ENCODE data around the gene TENM4.

The TENM4 gene

GRCh38 chr11:79074547-79074946, 366.3 kb downstream of the TENM4 start:
- Histone ChIP-seq H4K8ac (ENCODE audit: low read depth, low read length) (no peak overlapping the region), H3K14ac (ENCODE audit: low read length) (no peak overlapping the region), H2AFZ (ENCODE audit: low read length) (no peak overlapping the region), H2BK5ac (ENCODE audit: low read length) (no peak overlapping the region), H2BK15ac (ENCODE audit: low read length) (no peak overlapping the region), H3K4me3 (ENCODE audit: low read length in 2 of 2) (no peak overlapping the region), H3K79me1 (ENCODE audit: low read depth, low read length) (no peaks in the 10 kb centered on the region), H3K27ac (replicated peaks; ENCODE audit: low read length) (no peak overlapping the region), H3K4me2 (ENCODE audit: insufficient read depth, low read length, poor library complexity, severe bottlenecking) (no peak overlapping the region), H2AK5ac (ENCODE audit: low read depth, low read length) (no peak overlapping the region), H3K9me3 (replicated peaks in 1 of 2; ENCODE audit: control insufficient read depth in 2 of 2, insufficient read depth in 1 of 2, low read depth in 1 of 2, low read length in 2 of 2) (no peaks in the 10 kb centered on the region), H3K23ac (ENCODE audit: low read depth, low read length, poor library complexity) (no peak overlapping the region), H3K4me1 (ENCODE audit: control insufficient read depth in 2 of 2, insufficient read depth in 1 of 2, low read depth in 1 of 2, low read length in 2 of 2) (no peaks in the 10 kb centered on the region), H2BK12ac (ENCODE audit: low read length) (no peak overlapping the region), H3K9ac (ENCODE audit: low read depth, low read length, poor library complexity) (no peak overlapping the region), H3K18ac (ENCODE audit: low read length) (no peak overlapping the region), H3K36me3 (replicated peaks in 1 of 2; ENCODE audit: control insufficient read depth in 2 of 2, insufficient read depth in 2 of 2, low read length in 2 of 2) (no peaks in the 10 kb centered on the region), H3K4ac (ENCODE audit: low read length) (no peak overlapping the region), H4K91ac (ENCODE audit: low read depth, low read length, poor library complexity) (no peak overlapping the region), H2BK120ac (ENCODE audit: low read depth, low read length) (no peak overlapping the region), H3K27me3 (ENCODE audit: control insufficient read depth in 3 of 3, insufficient read depth in 3 of 3, low read depth in 1 of 3, low read length in 3 of 3) (peaks cover 0 to 2% (median 0%) of the 10 kb centered on the region in 3 experiments)
- no peak for DNase-seq (ENCODE audit: low spot score)
- WGBS, 2 donors (ENCODE audit: extremely low coverage in 2 of 2, insufficient read length in 2 of 2, insufficient replicate concordance in 1 of 2) = no CpG with 5 or more reads among the region's 4 CpGs

GRCh38 chr11:79071190-79071589, 369.6 kb downstream of the TENM4 start:
- H2AK5ac ChIP-seq (ENCODE audit: low read depth, low read length) = no peak overlapping the region
- H2BK12ac ChIP-seq (ENCODE audit: low read length) = no peak overlapping the region
- H3K18ac ChIP-seq (ENCODE audit: low read length) = no peak overlapping the region
- no peak overlapping the region for H3K23ac ChIP-seq (ENCODE audit: low read depth, low read length, poor library complexity)
- H3K14ac ChIP-seq (ENCODE audit: low read length) = no peak overlapping the region
- H3K4ac ChIP-seq (ENCODE audit: low read length) = no peak overlapping the region
- H4K91ac ChIP-seq (ENCODE audit: low read depth, low read length, poor library complexity) = no peak overlapping the region
- peaks cover 0 to 2% (median 0%) of the 10 kb centered on the region in 3 experiments for H3K27me3 ChIP-seq (ENCODE audit: control insufficient read depth in 3 of 3, insufficient read depth in 3 of 3, low read depth in 1 of 3, low read length in 3 of 3)
- H3K4me3 ChIP-seq (ENCODE audit: low read length in 2 of 2) = no peak overlapping the region
- no peaks in the 10 kb centered on the region for H3K9me3 ChIP-seq (replicated peaks in 1 of 2; ENCODE audit: control insufficient read depth in 2 of 2, insufficient read depth in 1 of 2, low read depth in 1 of 2, low read length in 2 of 2)
- no peak overlapping the region for H2AFZ ChIP-seq (ENCODE audit: low read length)
- no peak overlapping the region for H4K8ac ChIP-seq (ENCODE audit: low read depth, low read length)
- no peak overlapping the region for H3K27ac ChIP-seq (replicated peaks; ENCODE audit: low read length)
- no peak overlapping the region for H2BK15ac ChIP-seq (ENCODE audit: low read length)
- H2BK120ac ChIP-seq (ENCODE audit: low read depth, low read length) = no peak overlapping the region
- no peak overlapping the region for H2BK5ac ChIP-seq (ENCODE audit: low read length)
- peaks cover 0 to 9% of the 10 kb centered on the region in 2 donors for H3K4me1 ChIP-seq (ENCODE audit: control insufficient read depth in 2 of 2, insufficient read depth in 1 of 2, low read depth in 1 of 2, low read length in 2 of 2)
- no peak for DNase-seq (ENCODE audit: low spot score)
- H3K9ac ChIP-seq (ENCODE audit: low read depth, low read length, poor library complexity) = no peak overlapping the region
- no peak overlapping the region for H3K4me2 ChIP-seq (ENCODE audit: insufficient read depth, low read length, poor library complexity, severe bottlenecking)
- H3K79me1 ChIP-seq (ENCODE audit: low read depth, low read length) = no peaks in the 10 kb centered on the region
- no peaks in the 10 kb centered on the region for H3K36me3 ChIP-seq (replicated peaks in 1 of 2; ENCODE audit: control insufficient read depth in 2 of 2, insufficient read depth in 2 of 2, low read length in 2 of 2)
- WGBS, 2 donors (ENCODE audit: extremely low coverage in 2 of 2, insufficient read length in 2 of 2, insufficient replicate concordance in 1 of 2) = no CpG with 5 or more reads among the region's 1 CpG

GRCh38 chr11:79070518-79070917, 370.3 kb downstream of the TENM4 start:
- Histone ChIP-seq H3K36me3 (replicated peaks in 1 of 2; ENCODE audit: control insufficient read depth in 2 of 2, insufficient read depth in 2 of 2, low read length in 2 of 2) (no peaks in the 10 kb centered on the region), H2AK5ac (ENCODE audit: low read depth, low read length) (no peak overlapping the region), H3K18ac (ENCODE audit: low read length) (no peak overlapping the region), H3K23ac (ENCODE audit: low read depth, low read length, poor library complexity) (no peak overlapping the region), H2AFZ (ENCODE audit: low read length) (no peak overlapping the region), H4K8ac (ENCODE audit: low read depth, low read length) (no peak overlapping the region), H3K4me2 (ENCODE audit: insufficient read depth, low read length, poor library complexity, severe bottlenecking) (no peak overlapping the region), H2BK15ac (ENCODE audit: low read length) (no peak overlapping the region), H3K9me3 (replicated peaks in 1 of 2; ENCODE audit: control insufficient read depth in 2 of 2, insufficient read depth in 1 of 2, low read depth in 1 of 2, low read length in 2 of 2) (no peaks in the 10 kb centered on the region), H3K9ac (ENCODE audit: low read depth, low read length, poor library complexity) (no peak overlapping the region), H3K4ac (ENCODE audit: low read length) (no peak overlapping the region), H4K91ac (ENCODE audit: low read depth, low read length, poor library complexity) (no peak overlapping the region), H3K4me1 (ENCODE audit: control insufficient read depth in 2 of 2, insufficient read depth in 1 of 2, low read depth in 1 of 2, low read length in 2 of 2) (peaks cover 0 to 9% of the 10 kb centered on the region in 2 donors), H3K27ac (replicated peaks; ENCODE audit: low read length) (no peak overlapping the region), H2BK120ac (ENCODE audit: low read depth, low read length) (no peak overlapping the region), H2BK5ac (ENCODE audit: low read length) (no peak overlapping the region), H3K4me3 (ENCODE audit: low read length in 2 of 2) (no peak overlapping the region), H2BK12ac (ENCODE audit: low read length) (no peak overlapping the region), H3K14ac (ENCODE audit: low read length) (no peak overlapping the region), H3K27me3 (ENCODE audit: control insufficient read depth in 3 of 3, insufficient read depth in 3 of 3, low read depth in 1 of 3, low read length in 3 of 3) (peaks cover 0 to 2% (median 0%) of the 10 kb centered on the region in 3 experiments), H3K79me1 (ENCODE audit: low read depth, low read length) (no peaks in the 10 kb centered on the region)
- no CpG with 5 or more reads among the region's 4 CpGs for whole genome bisulfite sequencing, 2 donors (ENCODE audit: extremely low coverage in 2 of 2, insufficient read length in 2 of 2, insufficient replicate concordance in 1 of 2)
- DNase-seq (ENCODE audit: low spot score) = no peak

DNA sequence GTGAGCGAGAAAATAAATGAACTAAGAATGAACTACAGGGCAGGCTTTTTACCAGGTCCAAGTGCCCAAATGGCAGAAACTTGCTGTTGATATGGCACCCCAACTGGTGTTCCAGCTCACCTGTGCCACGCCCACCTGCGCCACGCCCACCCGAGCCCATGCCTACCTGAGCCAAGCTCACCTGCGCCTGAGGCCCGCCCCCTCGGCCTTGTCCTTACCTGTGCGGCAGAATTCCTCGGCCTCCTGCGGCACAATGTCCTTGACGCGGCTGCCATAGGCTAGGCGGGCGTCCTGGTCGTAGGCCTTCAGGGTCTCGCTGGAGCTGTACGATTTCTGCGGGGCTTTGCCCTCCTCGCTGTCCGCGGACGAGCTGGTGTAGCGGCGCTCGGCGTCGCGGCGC, 371.3 kb downstream of the TENM4 start:
- Histone ChIP-seq H3K23ac (ENCODE audit: low read depth, low read length, poor library complexity) (no peak overlapping the region), H2AK5ac (ENCODE audit: low read depth, low read length) (no peak overlapping the region), H3K36me3 (replicated peaks in 1 of 2; ENCODE audit: control insufficient read depth in 2 of 2, insufficient read depth in 2 of 2, low read length in 2 of 2) (no peaks in the 10 kb centered on the region), H4K91ac (ENCODE audit: low read depth, low read length, poor library complexity) (no peak overlapping the region), H4K8ac (ENCODE audit: low read depth, low read length) (no peak overlapping the region), H2BK5ac (ENCODE audit: low read length) (no peak overlapping the region), H3K14ac (ENCODE audit: low read length) (no peak overlapping the region), H2BK15ac (ENCODE audit: low read length) (no peak overlapping the region), H3K9ac (ENCODE audit: low read depth, low read length, poor library complexity) (peak overlapping the region; percentile 6), H2BK120ac (ENCODE audit: low read depth, low read length) (peak overlapping the region; percentile 40), H3K4me1 (ENCODE audit: control insufficient read depth in 2 of 2, insufficient read depth in 1 of 2, low read depth in 1 of 2, low read length in 2 of 2) (peaks cover 0 to 9% of the 10 kb centered on the region in 2 donors), H3K18ac (ENCODE audit: low read length) (peak overlapping the region; percentile 12), H3K4me3 (ENCODE audit: low read length in 2 of 2) (no peak overlapping the region), H2AFZ (ENCODE audit: low read length) (no peak overlapping the region), H2BK12ac (ENCODE audit: low read length) (peak overlapping the region; percentile 69), H3K4ac (ENCODE audit: low read length) (no peak overlapping the region), H3K9me3 (replicated peaks in 1 of 2; ENCODE audit: control insufficient read depth in 2 of 2, insufficient read depth in 1 of 2, low read depth in 1 of 2, low read length in 2 of 2) (no peaks in the 10 kb centered on the region), H3K79me1 (ENCODE audit: low read depth, low read length) (no peaks in the 10 kb centered on the region), H3K27ac (replicated peaks; ENCODE audit: low read length) (no peak overlapping the region), H3K27me3 (ENCODE audit: control insufficient read depth in 3 of 3, insufficient read depth in 3 of 3, low read depth in 1 of 3, low read length in 3 of 3) (peaks cover 0 to 2% (median 0%) of the 10 kb centered on the region in 3 experiments), H3K4me2 (ENCODE audit: insufficient read depth, low read length, poor library complexity, severe bottlenecking) (no peak overlapping the region)
- no peak for DNase-seq (ENCODE audit: low spot score)
- WGBS, 2 donors (ENCODE audit: extremely low coverage in 2 of 2, insufficient read length in 2 of 2, insufficient replicate concordance in 1 of 2) = no CpG with 5 or more reads among the region's 30 CpGs
